ENCODE measurements around the gene ADRM1.

The ADRM1 gene

GRCh38 chr20:62344782-62345181 is 42.0 kb downstream of the ADRM1 start:
- no peak for DNase-seq

DNA sequence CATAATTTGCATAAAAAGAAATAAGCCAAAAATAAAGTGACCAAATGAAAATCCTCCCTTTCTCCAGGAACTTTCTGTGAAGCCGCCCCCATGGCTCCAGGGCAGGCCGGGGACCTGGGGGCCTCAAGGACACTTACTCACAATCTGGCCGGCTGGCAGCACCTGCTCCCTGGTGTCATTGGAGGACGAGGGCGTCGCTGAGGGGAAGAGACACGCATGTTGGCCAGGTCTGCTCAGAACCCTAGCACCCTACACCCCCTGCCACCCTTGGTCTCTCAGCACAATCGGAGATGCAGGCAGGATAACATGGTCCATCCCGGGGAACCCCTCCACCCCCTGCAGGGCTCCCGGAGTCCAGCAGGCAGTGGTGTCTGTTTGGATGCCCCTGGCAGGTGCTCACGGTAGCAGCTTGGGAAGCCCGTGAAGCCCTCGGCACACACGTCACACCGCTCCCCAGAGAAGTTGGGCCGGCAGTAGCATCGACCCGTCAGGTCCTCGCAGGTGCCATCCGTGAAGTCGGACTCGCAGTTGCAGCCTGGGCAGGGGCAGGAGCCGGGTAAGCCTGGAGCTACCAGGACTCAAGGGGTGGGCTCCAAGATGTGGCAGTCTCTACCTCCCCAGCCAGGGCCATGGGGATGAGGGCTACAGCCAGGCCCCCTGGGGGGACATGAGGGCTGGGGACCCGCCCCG is 43.0 kb downstream of the ADRM1 start:
- no peak for DNase-seq

DNA sequence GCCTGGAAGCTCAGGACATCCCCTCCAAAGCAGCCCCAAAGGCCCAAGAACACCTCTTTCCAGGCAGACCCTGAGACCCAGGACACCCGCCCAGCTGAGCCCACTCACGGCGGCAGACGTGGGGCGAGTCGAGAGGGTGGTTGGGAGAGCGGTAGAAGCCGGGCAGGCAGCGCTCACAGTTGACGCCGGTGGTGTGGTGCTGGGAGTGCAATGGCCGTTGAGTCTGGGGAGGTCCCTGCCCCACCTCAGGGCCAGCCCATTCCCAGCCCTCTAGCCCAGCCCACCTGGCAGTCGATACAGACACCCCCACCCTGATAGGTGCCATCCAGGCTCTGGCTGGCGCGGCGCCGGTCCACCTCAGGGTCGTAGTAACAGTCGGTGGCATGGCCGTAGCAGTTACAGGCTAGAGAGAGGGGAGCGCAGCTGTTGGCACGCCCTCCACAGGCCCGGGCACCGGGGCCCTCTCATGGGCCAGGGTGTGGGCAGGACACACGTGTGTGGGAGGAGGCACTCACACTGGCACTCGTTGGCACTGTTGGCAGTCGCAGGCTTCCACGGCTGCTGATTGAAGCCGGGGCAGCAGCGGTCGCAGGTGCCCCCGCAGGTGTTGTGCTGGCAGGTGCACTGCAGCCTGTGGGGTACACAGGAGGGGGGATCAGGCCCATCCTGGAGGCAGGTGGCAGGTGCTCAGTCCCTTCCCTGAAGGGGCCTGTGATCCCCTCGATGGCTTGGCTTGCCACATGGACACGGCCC is 43.8 kb downstream of the ADRM1 start:
- no peak for DNase-seq

DNA sequence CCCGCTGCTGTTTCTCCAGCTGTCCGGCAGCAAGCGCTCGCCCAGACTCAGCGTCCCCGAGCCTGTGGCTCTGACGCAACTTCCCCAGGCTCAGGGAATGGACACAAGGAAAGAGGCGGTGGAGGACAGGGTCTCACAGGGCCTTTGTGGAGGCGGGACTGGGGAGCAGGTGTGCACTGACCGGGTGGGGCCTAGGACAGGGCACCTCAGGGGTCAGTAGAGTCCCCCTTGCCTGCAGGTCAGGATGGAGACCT is 44.3 kb downstream of the ADRM1 start:
- no peak for DNase-seq

DNA sequence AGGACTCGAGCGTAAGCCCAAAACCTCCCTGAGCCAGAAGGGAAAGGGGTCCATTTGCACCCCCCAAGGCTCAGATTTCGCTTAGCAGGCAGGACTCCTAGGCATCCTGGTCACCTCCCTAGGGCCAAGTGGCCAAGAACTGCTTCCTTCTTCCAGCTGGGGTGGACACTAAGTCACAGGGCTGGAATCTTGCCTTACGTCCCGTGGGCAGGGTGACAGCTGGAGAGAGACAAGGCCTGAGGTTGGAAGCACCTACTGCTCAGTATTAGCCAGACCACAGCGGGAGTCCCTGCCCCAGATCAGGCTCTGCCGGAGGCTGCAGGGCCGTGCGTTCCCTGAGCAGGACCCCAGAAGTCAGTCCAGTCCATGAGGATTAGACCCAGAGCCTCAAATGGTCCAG is 44.6 kb downstream of the ADRM1 start:
- DNase-seq, result no peak

DNA sequence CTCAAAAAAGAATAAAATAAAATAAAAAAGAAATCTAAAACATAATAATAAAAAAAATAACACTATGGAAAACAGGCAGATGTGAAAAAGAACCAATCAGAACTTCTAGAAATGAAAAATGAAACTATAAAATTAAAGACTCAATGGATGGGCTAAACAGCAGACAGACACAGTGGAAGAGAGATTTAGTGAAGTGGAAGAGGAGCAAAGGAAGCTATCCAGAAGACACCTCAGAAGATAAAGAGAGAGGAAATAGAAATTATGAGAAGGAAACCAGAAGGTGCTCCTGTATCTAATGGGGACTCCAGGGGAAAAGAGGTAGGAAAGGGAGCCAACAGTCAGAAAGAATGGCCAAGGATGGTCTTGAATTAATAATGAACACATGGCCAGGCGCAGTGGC is 45.8 kb downstream of the ADRM1 start:
- no peak for DNase-seq

DNA sequence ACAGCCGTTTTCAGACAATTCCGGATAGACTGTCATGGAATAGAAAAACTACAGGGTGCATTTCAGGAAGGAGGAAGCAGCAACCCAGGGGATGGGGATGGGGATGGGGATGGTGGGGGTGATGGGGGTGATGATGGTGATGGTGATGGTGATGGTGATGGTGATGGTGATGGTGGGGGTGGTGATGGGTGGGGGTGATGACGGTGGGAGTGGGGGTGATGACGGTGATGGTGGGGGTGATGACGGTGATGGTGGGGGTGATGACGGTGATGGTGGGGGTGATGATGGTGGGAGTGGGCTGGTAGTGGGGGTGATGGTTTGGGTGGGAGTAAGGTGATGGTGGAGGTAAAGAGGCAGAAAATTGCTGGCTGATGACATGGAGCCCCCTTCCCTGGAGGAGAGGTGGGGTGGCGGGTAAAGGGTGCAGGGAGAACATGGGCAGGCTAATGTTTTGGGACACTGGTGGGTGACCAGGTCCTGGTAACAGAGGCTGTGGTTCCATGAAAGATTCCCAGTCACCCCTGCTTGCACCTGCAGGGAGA is 46.8 kb downstream of the ADRM1 start:
- no peak for DNase-seq

DNA sequence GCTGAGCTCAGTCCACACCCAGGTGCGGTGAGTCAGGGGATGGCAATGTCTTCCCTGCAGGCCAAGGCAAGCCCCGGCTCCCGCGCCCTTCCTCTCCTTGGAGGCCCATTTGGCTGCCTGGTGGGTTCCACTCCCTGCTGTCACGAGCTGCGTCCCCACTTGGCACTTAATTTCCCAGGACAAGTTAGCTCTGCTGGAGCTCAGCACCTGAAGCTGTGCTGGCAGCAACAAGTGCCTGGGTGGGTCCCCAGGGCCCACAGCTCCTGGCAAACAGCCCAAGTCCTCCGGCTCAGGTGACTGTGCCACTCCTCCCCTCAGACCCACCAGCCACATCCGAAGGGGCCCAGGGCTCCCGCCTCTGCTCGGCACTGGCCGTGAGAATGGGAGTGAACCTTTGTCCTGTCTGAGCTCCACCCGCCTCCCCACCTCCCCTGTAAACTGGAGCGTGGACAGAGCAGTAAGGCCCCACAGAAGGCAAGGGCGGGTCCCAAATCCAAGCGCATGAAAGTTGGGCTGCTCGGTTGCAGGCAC is 47.4 kb downstream of the ADRM1 start:
- DNase-seq, result no peak

DNA sequence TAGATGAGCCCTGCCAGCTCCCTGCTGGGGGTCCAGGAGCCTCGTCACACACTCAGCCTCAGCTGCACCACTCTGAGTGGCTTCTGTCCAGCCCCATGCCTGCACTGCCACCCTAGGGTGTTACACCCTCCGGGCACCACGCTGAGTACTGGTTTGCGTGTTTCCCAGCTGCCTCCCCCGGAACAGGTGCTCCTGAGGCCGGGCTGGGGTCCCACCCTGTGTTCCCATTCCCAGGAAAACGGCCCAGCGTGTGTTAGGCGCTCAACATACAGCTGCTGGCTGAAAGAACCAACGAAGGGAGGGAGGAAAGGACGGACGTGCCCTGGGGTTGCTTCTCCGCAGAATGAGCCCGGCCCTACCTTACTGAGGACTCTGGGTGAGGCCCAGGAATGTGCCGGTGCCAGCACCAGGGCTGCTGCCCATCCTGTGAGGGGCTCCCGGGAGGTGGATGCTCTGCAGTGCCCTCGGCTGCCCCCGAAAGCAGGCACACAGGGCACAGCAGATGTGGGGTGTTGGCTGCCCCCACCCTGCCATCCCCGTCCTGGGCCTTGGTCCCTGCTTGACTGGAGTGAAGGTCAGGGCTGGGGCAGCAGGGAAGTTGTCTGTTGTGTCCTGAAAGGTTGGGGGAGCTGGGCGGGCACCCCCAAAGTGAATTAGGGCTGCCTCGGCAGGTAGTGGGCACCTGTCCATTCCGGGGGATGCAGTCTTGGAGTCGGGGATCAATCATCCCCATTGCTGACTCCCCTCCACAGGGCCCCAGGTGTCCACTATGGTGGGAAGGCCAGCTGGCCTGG is 48.0 kb downstream of the ADRM1 start:
- DNase-seq, result no peak

- DNase-seq, result no peak
Observed at GRCh38 chr20:62351469-62352401, 48.9 kb downstream of the ADRM1 start.

- DNase-seq, result peak; percentile 86
Observed at GRCh38 chr20:62352402-62353288, 49.8 kb downstream of the ADRM1 start.

DNA sequence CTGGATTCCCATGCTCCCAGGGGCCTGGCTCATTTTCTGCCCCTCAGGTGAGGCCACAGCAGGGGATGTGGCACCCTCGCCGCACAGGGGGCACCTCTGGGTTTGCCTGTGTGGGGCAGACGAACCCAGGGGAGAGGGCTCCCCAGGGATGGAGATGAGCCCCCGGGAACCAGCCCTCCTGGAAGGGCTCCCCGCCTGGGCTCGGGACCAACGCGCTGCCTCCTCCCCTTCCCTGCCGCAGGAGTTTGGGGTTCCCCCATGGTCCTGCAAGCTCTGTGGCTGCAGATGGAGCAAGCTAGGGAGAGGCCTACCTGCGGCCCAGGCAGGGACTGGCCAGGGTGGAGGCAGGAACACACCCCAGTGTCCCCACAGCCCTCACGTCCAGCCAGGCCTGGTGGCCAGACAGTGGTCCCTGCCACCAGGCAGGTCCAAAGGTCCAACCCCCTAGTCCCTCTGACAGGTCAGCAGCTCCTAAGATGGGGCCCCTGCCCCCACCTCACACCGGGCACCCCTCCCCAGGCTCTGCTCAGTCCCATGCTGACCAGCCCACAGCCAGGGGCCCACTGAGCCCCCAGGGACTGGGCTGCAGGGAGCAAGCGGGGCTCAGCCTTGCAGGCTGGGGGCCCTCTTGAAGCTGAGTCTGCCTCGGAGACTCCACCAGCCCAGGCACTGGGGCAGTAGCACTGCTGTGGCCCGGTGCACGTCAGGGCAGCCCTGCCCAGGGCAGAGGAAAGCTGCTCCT is 50.7 kb downstream of the ADRM1 start:
- DNase-seq, result no peak

DNA sequence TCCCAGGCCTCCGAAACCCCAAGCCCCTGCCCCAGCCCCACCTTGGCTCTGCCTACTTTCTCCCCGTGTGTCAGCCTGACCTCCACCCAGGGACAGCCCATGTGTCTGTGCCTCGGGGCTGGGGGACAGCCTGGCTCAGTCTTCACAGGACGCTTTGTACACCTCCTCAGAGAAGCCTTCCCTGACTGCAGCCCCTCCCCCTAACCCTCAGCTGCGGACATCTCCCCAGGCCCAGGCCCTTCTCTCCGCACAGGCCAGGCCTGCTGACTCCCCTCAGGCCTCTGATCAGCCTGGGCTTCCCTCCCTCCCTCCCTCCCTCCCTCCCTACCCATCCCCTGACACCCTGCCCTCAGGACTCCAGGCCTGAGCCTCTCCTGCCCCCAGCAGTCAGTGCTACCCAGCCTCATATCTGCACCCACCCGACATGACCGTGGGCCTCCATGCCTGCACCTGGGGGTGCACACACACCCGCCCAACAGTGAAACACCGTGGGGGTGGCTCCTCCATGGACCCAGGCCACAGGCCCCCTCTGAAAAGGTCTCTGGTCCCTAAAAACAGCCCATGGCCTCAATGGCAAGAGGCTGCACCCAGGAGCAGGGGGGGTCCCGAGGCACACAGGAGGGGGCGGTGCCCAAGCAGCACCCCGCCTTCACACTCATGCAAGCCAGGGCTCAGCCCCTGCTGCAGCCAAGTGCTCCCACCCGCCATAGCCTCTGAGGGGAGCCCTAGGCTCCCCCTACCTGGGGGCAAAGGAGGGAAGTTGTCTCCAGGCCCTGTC is 51.4 kb downstream of the ADRM1 start:
- DNase-seq, result no peak

- no peak for DNase-seq
Observed at GRCh38 chr20:62354811-62355341, 52.1 kb downstream of the ADRM1 start.

DNA sequence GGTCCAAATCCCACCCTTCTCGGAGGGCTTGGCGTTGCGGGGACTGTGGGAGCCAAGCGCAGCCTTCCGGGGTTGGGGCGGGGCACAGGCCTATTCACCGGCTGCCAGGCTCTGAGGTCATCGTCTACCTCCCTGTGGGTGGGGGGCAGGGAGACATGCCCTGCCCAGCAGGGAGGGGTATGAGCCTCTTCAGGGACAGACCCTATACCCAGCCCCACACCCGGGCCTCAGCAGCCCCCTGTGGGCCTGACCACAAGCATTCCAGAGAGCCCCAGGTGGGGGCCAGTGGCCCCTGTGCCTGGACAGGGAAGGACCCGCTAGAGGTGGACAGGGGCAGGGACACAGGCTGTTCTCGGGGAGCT is 52.7 kb downstream of the ADRM1 start:
- DNase-seq, result no peak

DNA sequence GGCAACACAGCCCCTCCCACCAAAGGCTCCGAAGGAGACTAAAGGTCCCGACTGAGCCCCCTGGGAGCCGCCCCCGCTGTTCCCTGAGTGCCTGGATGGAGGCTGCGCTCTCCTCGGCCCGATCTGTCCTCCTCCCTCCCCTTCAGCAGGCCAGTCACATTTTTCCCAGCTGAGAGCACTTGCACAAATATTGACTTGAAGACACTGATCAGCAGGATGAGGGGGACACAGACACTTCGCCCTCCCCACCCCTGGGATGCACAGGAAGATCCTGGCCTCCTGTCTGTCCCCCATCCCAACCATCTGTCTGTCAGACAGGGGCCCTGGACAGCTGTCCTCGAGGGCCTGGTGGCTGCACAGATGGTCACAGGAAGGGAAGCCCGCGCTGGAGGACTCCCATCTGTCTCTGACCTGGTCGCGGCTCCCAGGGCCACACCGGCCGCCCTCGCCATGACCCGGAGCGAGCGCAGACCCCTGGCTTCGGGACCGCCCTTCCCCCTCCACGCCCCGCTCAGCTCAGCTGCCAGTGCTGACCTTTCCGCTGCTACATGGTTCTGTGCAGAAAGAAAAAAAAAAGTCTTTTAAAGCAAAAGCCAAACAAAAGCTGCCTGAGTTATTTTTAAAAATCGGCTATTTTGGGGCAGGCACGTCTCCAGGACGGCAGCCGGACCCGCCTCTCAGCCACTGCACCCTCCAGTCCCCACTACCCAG is 53.2 kb downstream of the ADRM1 start:
- DNase-seq, result no peak

- no peak for DNase-seq
Observed at GRCh38 chr20:62356589-62357186, 53.9 kb downstream of the ADRM1 start.

- DNase-seq, result no peak
Observed at GRCh38 chr20:62357187-62357667, 54.4 kb downstream of the ADRM1 start.
